Activated naive CD8-positive, alpha-beta T cell treated with anti-CD3 and anti-CD28 coated beads, Interleukin-2, amount 50 U/mL, for 24 hours (primary cell): ENCODE results near the gene PTMA.
"Not testable (repeated sequence)": the region's sequence is repeated elsewhere in the genome, so short reads cannot be mapped to it uniquely, and the experiment has no call there.

Experiments used
- ATAC-seq: fragments of 150-1000 bp; cut with Tn5 transposase; one replicate; pipeline ENCODE4 v1.10.0; 2021
- DNase-seq: peaks from one replicate; pipeline ENCODE4 v3.0.0; 2021
- H3K27ac Mint-ChIP-seq: one replicate; pipeline ENCODE4 v1.8.0; 2021; ENCODE audit warnings: mild to moderate bottlenecking, mixed read lengths
- H3K27me3 Mint-ChIP-seq: one replicate; pipeline ENCODE4 v1.8.0; 2021; ENCODE audit warnings: mixed read lengths
- H3K36me3 Mint-ChIP-seq: one replicate; pipeline ENCODE4 v1.8.0; 2021; ENCODE audit warnings: low read depth, mixed read lengths
- H3K4me1 Mint-ChIP-seq: one replicate; pipeline ENCODE4 v1.8.0; 2021; ENCODE audit warnings: mixed read lengths
- H3K4me3 Mint-ChIP-seq: one replicate; pipeline ENCODE4 v1.8.0; 2021; ENCODE audit warnings: mild to moderate bottlenecking, moderate library complexity, mixed read lengths
- H3K9me3 Mint-ChIP-seq: one replicate; pipeline ENCODE4 v1.8.0; 2021; ENCODE audit warnings: mixed read lengths

The PTMA gene

DNA sequence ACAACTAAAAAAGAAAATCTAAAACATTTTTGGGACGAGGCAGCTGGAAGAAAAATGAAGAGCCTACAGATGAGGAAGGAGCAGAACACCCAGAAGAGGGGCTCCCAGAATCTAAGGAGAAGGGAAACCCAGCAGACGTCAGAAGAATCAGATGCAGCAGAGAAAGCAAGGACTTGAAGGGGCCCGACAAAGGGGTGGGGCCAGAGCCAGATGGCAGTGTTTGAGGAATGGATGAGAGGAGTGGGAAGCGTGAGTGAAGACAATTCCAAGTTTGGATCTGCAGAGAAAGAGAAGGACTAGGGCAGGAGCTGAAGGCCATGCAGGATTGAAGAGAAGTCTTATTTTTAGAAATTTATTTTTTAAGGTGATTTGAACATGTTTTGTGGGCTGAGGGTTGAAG is 19.3 kb downstream of the PTMA start:
- no peaks in the 10 kb centered on the region for H3K27me3 Mint-ChIP-seq
- H3K36me3 Mint-ChIP-seq = peaks cover 2% of the 10 kb centered on the region
- H3K4me1 Mint-ChIP-seq = no peaks in the 10 kb centered on the region
- ATAC-seq (no peak), DNase-seq (no peak)
- no peak overlapping the region for H3K4me3 Mint-ChIP-seq
- H3K27ac Mint-ChIP-seq = no peak overlapping the region
- H3K9me3 Mint-ChIP-seq = no peaks in the 10 kb centered on the region

DNA sequence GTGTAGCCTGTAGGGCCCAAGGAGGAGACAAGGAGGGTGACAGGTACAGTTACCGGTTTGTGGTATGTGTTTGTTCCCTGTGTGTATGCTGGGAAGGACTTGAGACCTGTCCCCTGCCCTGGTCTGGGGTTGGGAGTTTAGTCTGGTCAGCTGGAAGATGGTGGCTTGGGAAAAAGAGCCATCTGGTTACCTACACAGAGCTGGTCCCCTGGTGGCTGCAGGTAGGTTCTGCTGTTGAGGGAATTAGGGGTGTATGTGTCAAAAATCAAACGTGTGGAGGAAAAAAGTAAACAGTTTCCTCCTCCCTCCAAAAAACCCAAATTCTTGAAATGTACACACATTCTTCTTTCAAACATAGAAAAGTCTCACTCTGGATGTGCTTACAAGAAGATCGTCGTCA is 24.3 kb downstream of the PTMA start:
- H3K4me3 Mint-ChIP-seq = no peak overlapping the region
- H3K9me3 Mint-ChIP-seq = no peaks in the 10 kb centered on the region
- ATAC-seq (no peak), DNase-seq (no peak)
- H3K27ac Mint-ChIP-seq = no peak overlapping the region
- H3K36me3 Mint-ChIP-seq = peaks cover 6% of the 10 kb centered on the region
- no peaks in the 10 kb centered on the region for H3K27me3 Mint-ChIP-seq
- H3K4me1 Mint-ChIP-seq = no peaks in the 10 kb centered on the region

- H3K36me3 Mint-ChIP-seq = peaks cover 12% of the 10 kb centered on the region
- no peak for DNase-seq
- no peaks in the 10 kb centered on the region for H3K9me3 Mint-ChIP-seq
- H3K27ac Mint-ChIP-seq = no peak overlapping the region
- H3K4me3 Mint-ChIP-seq = no peak overlapping the region
- ATAC-seq = no peak
- no peaks in the 10 kb centered on the region for H3K27me3 Mint-ChIP-seq
- H3K4me1 Mint-ChIP-seq = no peaks in the 10 kb centered on the region
These were observed 29.4 kb downstream of the PTMA start for GRCh38 chr2:231737761-231738160.

DNA sequence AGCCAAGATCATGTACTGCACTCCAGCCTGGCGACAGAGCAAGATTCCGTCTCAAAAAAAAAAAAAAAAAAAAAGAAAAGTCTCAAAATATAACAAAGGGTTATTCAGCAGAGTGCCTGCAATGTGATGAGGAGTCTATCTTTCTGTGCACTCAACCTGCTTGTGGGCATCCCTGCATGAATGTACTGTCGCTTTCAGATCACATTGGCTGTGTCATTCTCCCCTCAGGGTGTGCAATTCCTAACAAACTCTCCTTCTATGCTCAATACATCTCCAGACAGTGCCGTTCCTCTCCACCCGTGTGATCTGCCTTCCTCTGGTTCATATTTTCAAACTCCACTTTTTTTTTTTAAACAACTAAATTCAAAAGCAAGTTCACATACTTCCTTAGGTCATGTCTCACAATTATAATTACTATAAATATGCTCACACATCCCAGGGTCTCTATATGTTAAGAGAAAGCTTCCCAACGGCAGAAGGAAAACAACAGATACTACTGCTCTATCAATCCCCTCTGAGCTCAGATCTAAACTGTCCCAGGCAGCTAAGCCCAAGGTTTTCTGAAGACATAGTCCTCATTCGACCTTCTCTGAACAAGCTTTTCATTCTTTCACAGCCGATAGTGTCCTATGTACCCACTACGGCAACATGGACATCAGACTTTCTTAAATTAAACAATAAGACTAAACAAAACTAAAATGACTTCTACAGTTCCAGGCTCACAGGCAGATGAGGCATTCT is 35.2 kb downstream of the PTMA start:
- no peak overlapping the region for H3K4me3 Mint-ChIP-seq
- H3K27ac Mint-ChIP-seq = no peak overlapping the region
- H3K4me1 Mint-ChIP-seq = no peaks in the 10 kb centered on the region
- no peaks in the 10 kb centered on the region for H3K9me3 Mint-ChIP-seq
- H3K27me3 Mint-ChIP-seq = no peaks in the 10 kb centered on the region
- DNase-seq (no peak), ATAC-seq (no peak)
- peaks cover under 1% of the 10 kb centered on the region for H3K36me3 Mint-ChIP-seq

DNA sequence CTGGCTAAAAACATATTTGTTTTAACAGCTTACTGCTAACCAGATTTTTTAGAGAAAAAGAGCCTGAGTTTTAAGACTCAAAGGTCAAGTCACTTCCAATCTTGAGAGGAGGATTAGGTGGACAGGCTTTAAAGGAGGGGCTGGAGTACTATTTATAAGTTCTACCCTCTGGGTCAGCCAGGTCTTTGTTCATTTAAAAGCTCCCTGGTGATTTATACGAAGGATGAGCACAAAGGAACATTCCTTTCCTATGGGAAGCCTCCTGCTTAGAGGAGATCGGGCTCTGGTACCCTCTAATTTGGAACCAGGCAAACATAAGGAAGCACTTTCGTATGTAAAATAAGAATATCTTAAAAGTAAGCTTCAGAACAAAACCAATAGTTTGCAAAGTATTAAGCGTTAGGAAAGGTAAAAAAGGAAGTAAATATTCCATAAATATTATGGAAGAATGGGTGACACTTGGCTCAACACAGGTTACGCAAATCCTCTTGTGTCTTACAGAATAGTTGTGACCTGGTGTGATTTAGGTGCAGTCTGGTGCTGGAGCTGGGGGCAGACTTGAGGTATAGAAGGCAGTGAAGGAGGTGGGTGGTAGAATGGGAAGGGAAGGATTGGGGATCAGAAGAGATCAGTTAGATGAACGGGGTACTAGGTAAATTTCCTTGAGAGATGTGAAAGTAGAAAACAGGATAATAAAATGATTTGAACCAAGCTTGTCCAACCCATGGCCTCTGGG is 37.1 kb downstream of the PTMA start:
- DNase-seq (no peak), ATAC-seq (no peak)
- Mint-ChIP-seq H3K27ac (no peak overlapping the region), H3K4me3 (no peak overlapping the region), H3K9me3 (no peaks in the 10 kb centered on the region), H3K27me3 (no peaks in the 10 kb centered on the region), H3K4me1 (no peaks in the 10 kb centered on the region), H3K36me3 (no peaks in the 10 kb centered on the region)

DNA sequence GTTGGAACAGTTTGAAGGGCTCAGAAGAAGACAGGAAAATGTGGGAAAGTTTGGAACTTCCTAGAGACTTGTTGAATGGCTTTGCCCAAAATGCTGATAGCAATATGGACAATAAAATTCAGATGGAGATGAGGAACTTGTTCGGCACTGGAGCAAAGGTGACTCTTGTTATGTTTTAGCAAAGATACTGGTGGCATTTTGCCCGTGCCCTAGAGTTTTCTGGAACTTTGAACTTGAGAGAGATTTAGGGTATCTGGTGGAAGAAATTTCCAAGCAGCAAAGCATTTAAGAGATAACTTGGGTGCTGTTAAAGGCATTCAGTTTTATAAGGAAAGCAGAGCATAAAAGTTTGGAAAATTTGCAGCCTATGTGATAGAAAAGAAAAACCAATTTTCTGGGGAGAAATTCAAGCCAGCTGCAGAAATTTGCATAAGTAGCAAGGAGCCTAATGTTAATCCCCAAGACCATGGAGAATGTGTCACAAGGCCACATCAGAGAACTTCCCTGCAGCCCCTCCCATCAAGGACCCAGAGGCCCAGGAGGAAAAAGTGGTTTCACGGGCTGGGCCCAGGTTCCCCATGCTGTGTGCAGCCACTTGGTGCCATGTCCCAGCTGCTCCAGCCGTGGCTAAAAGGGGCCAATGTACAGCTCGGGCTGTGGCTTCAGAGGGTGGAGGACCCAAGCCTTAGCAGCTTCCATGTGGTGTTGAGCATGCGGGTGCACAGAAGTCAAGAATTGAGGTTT is 40.0 kb downstream of the PTMA start:
- not testable (repeated sequence) for H3K4me1 Mint-ChIP-seq, H3K27ac Mint-ChIP-seq, H3K4me3 Mint-ChIP-seq, H3K27me3 Mint-ChIP-seq, DNase-seq, H3K36me3 Mint-ChIP-seq, H3K9me3 Mint-ChIP-seq, ATAC-seq

- H3K9me3 Mint-ChIP-seq, H3K27me3 Mint-ChIP-seq, H3K36me3 Mint-ChIP-seq, H3K4me1 Mint-ChIP-seq, H3K27ac Mint-ChIP-seq, DNase-seq, H3K4me3 Mint-ChIP-seq, ATAC-seq: not testable (repeated sequence)
These were observed 40.7 kb downstream of the PTMA start for GRCh38 chr2:231749016-231749415.

- Mint-ChIP-seq H3K27ac (no peak overlapping the region), H3K4me3 (no peak overlapping the region), H3K9me3 (no peaks in the 10 kb centered on the region), H3K36me3 (no peaks in the 10 kb centered on the region), H3K27me3 (no peaks in the 10 kb centered on the region), H3K4me1 (no peaks in the 10 kb centered on the region)
- no peak for DNase-seq
- ATAC-seq = no peak
These were observed 42.9 kb downstream of the PTMA start for GRCh38 chr2:231751042-231751815.

DNA sequence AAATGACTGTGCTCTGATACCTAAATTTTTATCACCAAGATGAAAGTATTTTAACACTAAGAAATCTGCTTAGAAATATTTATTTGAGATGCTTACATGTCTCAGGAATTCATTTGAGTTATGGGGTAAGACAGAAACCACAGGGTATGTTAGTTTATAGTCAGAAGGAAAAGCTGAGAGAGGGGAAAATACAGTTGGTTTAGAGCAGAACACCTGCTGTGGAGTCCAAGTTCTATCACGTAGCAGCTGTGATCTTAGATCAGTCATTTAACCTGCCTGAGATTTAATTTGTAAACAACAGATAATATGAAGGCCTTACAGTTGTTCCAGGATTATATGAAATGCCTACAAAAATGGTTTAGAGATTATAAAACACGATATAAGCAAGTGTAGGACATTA is 43.7 kb downstream of the PTMA start:
- Mint-ChIP-seq H3K9me3 (no peaks in the 10 kb centered on the region), H3K36me3 (no peaks in the 10 kb centered on the region), H3K27ac (no peak overlapping the region), H3K4me3 (no peak overlapping the region), H3K4me1 (no peaks in the 10 kb centered on the region), H3K27me3 (no peaks in the 10 kb centered on the region)
- ATAC-seq (no peak), DNase-seq (no peak)

GRCh38 chr2:231761735-231762134 is 53.4 kb downstream of the PTMA start:
- no peaks in the 10 kb centered on the region for H3K27me3 Mint-ChIP-seq
- H3K4me1 Mint-ChIP-seq = peaks cover 14% of the 10 kb centered on the region
- no peaks in the 10 kb centered on the region for H3K9me3 Mint-ChIP-seq
- no peak for DNase-seq
- no peak overlapping the region for H3K27ac Mint-ChIP-seq
- no peaks in the 10 kb centered on the region for H3K36me3 Mint-ChIP-seq
- no peak for ATAC-seq
- no peak overlapping the region for H3K4me3 Mint-ChIP-seq
